ENCODE data around the gene SLC39A5.
"Not testable (repeated sequence)": the region's sequence is repeated elsewhere in the genome, so short reads cannot be mapped to it uniquely, and the experiment has no call there.

SLC39A5 gene

GRCh38 chr12:56282030-56282429 lies 52.2 kb downstream of the SLC39A5 start:
- no peak for DNase-seq

DNA sequence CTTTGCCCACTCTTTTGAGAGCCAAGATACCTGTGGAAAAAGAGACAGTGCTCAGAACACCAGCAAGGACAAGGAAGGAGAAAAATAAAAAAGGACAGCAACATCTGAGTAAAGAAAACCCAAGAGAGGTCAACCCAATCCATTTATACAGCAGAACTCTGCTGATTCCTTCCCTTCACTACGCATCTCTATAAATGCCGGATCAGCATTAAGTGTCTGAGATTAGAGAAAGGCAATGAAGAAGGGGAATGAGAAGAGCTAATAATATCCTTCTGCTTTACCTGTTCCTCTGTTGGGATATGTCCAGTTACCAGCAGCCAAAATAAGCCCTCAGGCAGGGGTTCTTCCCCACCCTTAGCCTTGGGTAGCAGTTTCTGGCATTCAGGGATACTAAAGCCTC lies 52.7 kb downstream of the SLC39A5 start:
- no peak for DNase-seq

DNA sequence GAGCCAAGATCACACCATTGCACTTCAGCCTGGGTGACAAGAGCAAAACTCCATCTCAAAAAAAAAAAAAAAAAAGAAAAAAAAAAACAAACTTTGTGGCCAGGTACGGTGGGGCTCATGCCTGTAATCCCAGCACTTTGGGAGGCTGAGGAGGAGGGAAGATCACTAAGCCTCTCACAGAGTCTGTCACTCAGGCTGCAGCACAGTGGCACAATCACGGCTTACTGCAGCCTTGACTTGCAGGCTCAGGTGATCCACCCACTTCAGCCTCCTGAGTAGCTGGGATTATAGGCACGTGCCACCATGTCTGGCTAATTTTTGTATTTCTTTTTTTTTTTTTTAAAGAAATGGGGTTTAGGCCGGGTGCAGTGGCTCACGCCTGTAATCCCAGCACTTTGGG lies 54.4 kb downstream of the SLC39A5 start:
- not testable (repeated sequence) for DNase-seq

DNA sequence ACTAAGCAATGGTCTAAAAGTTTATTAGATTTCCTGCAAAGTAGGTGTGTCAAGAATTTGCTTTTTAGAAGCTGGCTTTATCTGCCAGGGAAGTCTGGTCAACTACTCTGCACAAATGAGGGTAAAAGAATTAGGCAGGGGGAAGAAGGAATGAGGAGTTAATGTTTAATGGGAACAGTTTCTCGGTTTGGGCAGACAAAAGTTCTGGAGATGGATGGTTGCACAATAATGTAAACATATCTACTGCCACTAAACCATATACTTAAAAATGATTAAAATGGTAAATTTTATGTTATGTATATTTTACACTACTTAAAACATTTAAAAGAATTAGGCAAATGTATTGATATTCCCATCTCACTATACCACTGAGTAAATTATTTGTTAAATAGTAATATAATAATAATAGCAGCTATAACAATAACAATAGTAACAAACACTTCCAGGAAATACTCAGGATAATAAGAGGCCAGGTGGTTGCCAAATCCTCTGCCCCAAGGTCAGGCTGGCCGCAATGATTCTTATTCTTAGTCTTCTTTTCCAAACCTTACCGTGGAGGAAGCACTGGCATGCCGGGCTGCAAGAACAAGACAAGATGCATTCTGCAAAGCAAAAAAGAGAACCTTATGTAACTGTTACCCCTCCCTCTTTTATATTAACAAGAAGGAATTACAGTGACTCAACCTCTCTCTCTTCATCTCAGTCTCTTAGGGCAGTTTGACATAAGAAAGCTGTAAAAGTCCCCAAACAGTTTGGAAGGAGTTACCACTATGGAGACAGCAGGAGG lies 56.4 kb downstream of the SLC39A5 start:
- no peak for DNase-seq
